Activated T-helper 9 cell treated with anti-CD3 and anti-CD28 coated beads, Interleukin-2, amount 50 U/mL, for 16 hours (primary cell): ENCODE measurements around the gene ASB12.

Source experiments
- DNase-seq: peaks from one replicate; pipeline ENCODE4 v3.0.0-alpha.2; 2020; ENCODE audit warnings: low read depth

The ASB12 gene

DNA sequence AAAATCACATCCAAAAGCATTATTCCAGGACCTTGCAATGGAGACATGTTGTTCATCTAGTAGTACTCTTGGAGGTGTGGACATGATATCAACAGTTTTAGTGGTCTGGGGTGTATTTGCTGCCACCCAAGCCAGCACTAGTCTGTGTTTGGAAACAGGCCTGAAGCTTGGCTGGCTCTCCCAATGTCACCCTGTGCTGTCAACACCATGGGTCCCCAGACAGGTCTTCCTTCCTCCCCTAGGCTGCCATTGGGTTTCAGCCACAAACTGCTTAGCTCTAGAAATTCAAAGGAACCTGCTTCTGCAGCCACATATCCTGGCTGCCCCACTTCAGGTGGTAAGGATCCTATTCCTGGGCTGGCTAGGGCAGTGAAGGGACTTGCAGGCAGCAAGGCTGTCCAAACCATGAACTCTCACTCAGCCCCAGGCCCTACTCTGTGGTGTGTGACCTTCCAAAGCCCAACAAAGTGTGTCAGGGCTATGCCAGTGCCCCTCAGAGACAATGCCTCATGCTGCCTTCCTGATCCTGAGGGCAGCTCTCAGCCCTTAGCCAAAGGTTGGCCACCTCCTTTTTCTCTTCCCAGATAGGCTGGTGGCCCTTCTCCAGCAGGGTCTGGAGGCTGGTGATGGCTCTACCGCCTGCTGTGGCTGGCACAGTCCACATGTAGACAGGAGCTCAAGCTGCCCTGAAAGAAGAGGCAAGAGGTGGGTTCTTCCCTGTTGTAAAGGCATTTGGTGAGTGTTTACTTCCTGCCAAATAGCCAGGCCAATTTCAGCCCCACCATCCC lies 43.2 kb downstream of the ASB12 start:
- DNase-seq: no peak

DNA sequence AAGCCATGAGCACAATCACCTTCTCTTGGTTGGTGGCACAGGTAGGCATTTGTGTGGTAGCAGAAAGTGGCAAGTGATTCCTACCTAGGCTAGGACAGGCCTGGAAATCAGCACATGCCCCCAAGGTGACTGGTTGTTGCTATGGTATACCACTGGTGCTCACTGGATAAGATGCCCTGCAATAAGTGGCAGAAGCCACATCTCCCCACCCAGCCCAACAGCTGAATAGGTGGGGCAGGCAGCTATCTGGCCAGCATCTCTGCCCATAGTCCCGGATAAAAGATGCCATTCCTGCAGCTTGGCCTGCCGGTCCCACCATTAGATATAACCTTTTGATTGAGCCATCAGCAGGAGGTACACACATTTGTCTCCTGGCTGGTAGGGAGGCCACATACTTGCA lies 46.0 kb downstream of the ASB12 start:
- DNase-seq: no peak

DNA sequence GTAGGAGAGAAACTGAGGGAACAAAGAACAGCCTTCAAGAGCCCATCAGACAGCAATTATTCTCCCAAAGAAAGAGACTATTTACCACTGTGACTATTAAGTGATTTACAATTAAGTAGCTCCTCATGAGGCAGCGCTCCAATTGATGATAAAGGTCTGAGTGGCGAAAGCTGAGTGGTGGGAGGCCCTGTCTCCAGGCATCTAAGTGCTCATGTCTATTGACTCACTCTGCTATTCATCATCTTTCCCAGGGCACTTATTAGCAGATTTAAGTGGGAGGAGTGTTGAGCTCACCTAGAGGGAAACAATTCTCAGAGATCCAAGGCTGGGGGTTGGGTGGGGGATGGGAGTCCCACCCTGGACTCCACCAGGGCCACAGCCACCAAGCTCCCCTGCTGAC lies 48.2 kb downstream of the ASB12 start:
- no peak for DNase-seq

DNA sequence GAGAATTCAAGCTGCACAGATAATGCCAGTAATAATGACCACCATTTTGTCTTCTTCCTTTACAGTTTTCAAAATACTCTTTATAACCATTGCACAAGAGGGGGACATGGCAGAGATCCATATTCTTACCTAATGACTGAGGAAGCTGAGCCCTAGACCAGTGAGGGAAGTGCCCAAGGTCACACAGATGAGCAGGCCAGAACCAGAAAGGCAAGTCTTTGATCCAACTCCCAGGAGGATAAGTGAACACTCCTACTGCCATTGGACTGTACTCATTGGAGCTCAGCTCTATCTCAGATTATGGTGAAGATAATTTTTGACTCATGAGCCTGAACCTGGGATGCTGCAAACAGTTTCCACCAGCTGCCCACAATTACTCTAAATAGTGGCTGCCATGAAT lies 53.5 kb downstream of the ASB12 start:
- DNase-seq: no peak
